Choroid plexus epithelial cell (primary cell): ENCODE results near the gene NRIP1.

Experiments
- DNase-seq: peaks from one replicate; pipeline ENCODE4 v3.0.0-alpha.2; 2010; ENCODE audit warnings: low read depth
- H3K4me3 ChIP-seq: 2 replicates; pipeline ENCODE4 v1.5.1; 2011; ENCODE audit warnings: low read depth, mild to moderate bottlenecking, control low read depth, low read length, moderate library complexity
- CTCF ChIP-seq: conservative IDR thresholded peaks from 2 replicates; pipeline ENCODE4 v1.5.1; 2011; ENCODE audit warnings: low read depth, mild to moderate bottlenecking, control low read depth, inconsistent platforms, low read length, moderate library complexity

The NRIP1 gene

DNA sequence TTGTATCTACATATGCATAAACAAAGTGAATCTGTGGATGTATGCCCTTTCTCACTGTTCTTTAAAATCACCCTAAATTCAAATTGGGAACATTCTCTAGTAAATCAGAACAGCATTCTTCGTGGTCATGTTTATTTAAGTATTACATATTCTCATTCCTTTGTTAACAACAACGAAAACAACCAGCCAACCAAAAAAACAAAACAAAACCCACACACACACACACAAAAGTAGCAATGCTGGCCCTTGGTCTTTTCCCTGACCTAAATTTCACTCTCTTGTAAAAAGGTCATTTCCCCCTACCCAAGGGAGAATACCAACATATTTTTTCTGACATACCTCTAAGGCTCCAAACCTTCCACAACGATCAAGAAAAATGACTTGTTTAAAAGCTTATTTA, 102.6 kb downstream of the NRIP1 start:
- peak; percentile 26 for DNase-seq
- H3K4me3 ChIP-seq = no peak overlapping the region
- no peak for TF ChIP-seq CTCF

GRCh38 chr21:14961502-14961901, 103.3 kb downstream of the NRIP1 start:
- no peak for TF ChIP-seq CTCF
- H3K4me3 ChIP-seq = no peak overlapping the region
- DNase-seq = no peak

- TF ChIP-seq CTCF = no peak
- DNase-seq = no peak
- no peak overlapping the region for H3K4me3 ChIP-seq
Measured at GRCh38 chr21:14959343-14959742, 105.5 kb downstream of the NRIP1 start.

DNA sequence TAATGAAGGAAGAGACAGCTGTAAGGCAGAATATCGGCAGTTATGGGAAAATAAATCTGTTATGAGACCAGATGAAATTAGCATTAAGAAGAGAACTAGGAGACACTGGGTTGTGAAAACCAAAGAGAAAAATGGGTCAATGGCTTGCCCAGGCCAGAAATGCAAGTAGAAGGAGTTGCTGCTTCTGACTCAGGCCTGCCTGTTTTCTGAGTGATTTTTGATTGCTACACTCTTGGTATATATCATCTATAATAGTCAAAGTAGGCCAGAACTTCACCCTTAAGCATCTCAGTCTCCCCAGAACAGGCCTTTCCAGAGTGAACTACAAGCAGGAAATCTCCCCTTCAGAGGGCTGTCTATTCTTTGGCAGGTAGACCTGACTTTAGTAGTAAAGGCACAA, 107.0 kb downstream of the NRIP1 start:
- no peak for TF ChIP-seq CTCF
- H3K4me3 ChIP-seq = no peak overlapping the region
- no peak for DNase-seq

GRCh38 chr21:14956807-14957206, 108.0 kb downstream of the NRIP1 start:
- H3K4me3 ChIP-seq = no peak overlapping the region
- peak; percentile 57 for DNase-seq
- TF ChIP-seq CTCF = no peak

DNA sequence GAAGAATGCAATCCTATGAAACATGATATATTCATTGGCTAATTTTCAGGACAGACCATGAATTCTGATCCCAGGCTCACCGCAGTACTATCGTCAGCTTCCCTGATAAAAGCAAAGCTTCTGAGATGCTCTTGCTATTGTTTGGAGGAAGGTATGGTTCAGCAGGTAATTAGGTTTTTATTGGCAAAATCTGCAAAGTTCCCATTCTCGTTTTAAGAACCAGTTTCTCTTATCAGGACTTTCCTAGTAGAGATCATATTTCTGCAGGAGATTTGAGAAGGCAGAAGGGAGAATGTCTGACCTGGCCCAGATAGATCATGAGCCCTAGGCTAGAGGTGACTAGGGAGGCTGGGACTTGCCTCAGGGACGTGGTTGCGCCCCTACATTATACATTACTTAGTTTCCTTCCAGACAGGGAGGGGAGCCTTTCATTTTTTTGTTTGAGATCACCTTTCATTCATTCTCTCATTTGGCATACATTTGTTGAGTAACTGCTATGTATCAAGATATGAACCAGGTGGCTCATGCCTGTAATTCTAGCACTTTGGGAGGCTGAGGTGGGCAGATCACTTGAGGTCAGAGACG, 108.8 kb downstream of the NRIP1 start:
- TF ChIP-seq CTCF = no peak
- peak; percentile 30 for DNase-seq
- no peak overlapping the region for H3K4me3 ChIP-seq

DNA sequence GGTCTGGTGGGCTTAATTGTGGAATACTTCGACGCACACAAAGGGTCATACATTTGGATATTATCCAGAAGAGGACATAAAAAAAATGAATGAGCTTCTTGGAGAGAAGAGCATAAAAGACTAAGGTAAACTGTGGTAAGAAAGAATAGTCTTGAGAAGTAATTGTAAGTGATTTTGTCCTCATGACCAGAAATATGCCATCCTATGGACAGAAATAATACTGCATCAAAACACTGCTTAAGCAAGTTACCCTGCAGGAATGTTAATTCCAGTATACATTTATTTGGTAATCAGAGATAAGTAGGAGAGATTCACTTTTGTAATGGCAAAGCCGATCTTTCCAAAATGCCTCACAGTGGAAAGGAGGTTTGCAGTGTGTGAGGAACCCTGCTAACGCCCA, 111.9 kb downstream of the NRIP1 start:
- DNase-seq = peak; percentile 62
- TF ChIP-seq CTCF = peak; percentile 33
- no peak overlapping the region for H3K4me3 ChIP-seq
